ENCODE measurements around the gene ARHGDIB. TPM values are rescaled to one million over a fixed set of nuclear protein-coding genes. Genes with fewer than 3 reads are reported as not detected.

Gene ARHGDIB
- total RNA-seq, 6 donors from 2014 or later, result 169 to 307 (median 211) TPM

GRCh38 chr12:14920475-14921126 lies 40.8 kb downstream of the ARHGDIB start:
- DNase-seq (no peak), ATAC-seq (ENCODE audit: low FRiP score in 2 of 2) (no peak)
- H3K27me3 ChIP-seq, result no peaks in the 10 kb centered on the region
- no peak overlapping the region for H3K27ac ChIP-seq
- peaks cover 0 to 7% (median 0%) of the 10 kb centered on the region in 4 donors for H3K36me3 ChIP-seq
- 49 to 62% methylated on average over 7 of the region's 7 CpGs for WGBS, 2 donors
- no peak overlapping the region for H3K4me3 ChIP-seq
- H3K4me1 ChIP-seq, result no peaks in the 10 kb centered on the region
- H3K9me3 ChIP-seq, result no peaks in the 10 kb centered on the region
- TF ChIP-seq EP300 (IDR thresholded peaks at IDR 0.05) (no peak), POLR2A (IDR thresholded peaks at IDR 0.05) (no peak), POLR2AphosphoS5 (IDR thresholded peaks at IDR 0.05) (no peak), CTCF (IDR thresholded peaks at IDR 0.05) (no peak)

GRCh38 chr12:14919455-14919854 lies 41.9 kb downstream of the ARHGDIB start:
- TF ChIP-seq CTCF (IDR thresholded peaks at IDR 0.05) (no peak), POLR2AphosphoS5 (IDR thresholded peaks at IDR 0.05) (no peak), EP300 (IDR thresholded peaks at IDR 0.05) (no peak), POLR2A (IDR thresholded peaks at IDR 0.05) (no peak)
- ATAC-seq (ENCODE audit: low FRiP score in 2 of 2) (no peak), DNase-seq (no peak)
- no peak overlapping the region for H3K4me3 ChIP-seq
- H3K9me3 ChIP-seq, result no peaks in the 10 kb centered on the region
- no peaks in the 10 kb centered on the region for H3K27me3 ChIP-seq
- H3K4me1 ChIP-seq, result no peaks in the 10 kb centered on the region
- H3K36me3 ChIP-seq, result peaks cover 0 to 8% (median 0%) of the 10 kb centered on the region in 4 donors
- no peak overlapping the region for H3K27ac ChIP-seq

- Histone ChIP-seq H3K4me1 (no peaks in the 10 kb centered on the region), H3K4me3 (no peak overlapping the region), H3K36me3 (peaks cover 0 to 14% (median 0%) of the 10 kb centered on the region in 4 donors), H3K27me3 (no peaks in the 10 kb centered on the region), H3K27ac (no peak overlapping the region), H3K9me3 (no peaks in the 10 kb centered on the region)
- DNase-seq (no peak), ATAC-seq (ENCODE audit: low FRiP score in 2 of 2) (no peak)
- 60 to 66% methylated on average over 2 of the region's 2 CpGs for WGBS, 2 donors
- TF ChIP-seq EP300 (IDR thresholded peaks at IDR 0.05) (no peak), CTCF (IDR thresholded peaks at IDR 0.05) (no peak), POLR2A (IDR thresholded peaks at IDR 0.05) (no peak), POLR2AphosphoS5 (IDR thresholded peaks at IDR 0.05) (no peak)
Measured at GRCh38 chr12:14915736-14916135, 45.7 kb downstream of the ARHGDIB start.

- no peak overlapping the region for H3K27ac ChIP-seq
- no peaks in the 10 kb centered on the region for H3K27me3 ChIP-seq
- no peaks in the 10 kb centered on the region for H3K9me3 ChIP-seq
- no peak for ATAC-seq (ENCODE audit: low FRiP score in 2 of 2)
- WGBS, 2 donors, result 90 to 100% methylated on average over 1 to 4 of the region's 4 CpGs
- peaks cover 0 to 14% (median 0%) of the 10 kb centered on the region in 4 donors for H3K36me3 ChIP-seq
- no peaks in the 10 kb centered on the region for H3K4me1 ChIP-seq
- TF ChIP-seq POLR2AphosphoS5 (IDR thresholded peaks at IDR 0.05) (no peak), EP300 (IDR thresholded peaks at IDR 0.05) (no peak), CTCF (IDR thresholded peaks at IDR 0.05) (no peak), POLR2A (IDR thresholded peaks at IDR 0.05) (no peak)
- DNase-seq, result no peak
- no peak overlapping the region for H3K4me3 ChIP-seq
Measured at GRCh38 chr12:14913381-14913781, 48.0 kb downstream of the ARHGDIB start.

GRCh38 chr12:14911131-14911530 lies 50.3 kb downstream of the ARHGDIB start:
- no peaks in the 10 kb centered on the region for H3K27me3 ChIP-seq
- peaks cover 0 to 7% (median 0%) of the 10 kb centered on the region in 4 donors for H3K36me3 ChIP-seq
- no peaks in the 10 kb centered on the region for H3K9me3 ChIP-seq
- 39 to 75% methylated on average over 2 of the region's 2 CpGs for WGBS, 2 donors
- no peak overlapping the region for H3K4me3 ChIP-seq
- ATAC-seq (ENCODE audit: low FRiP score in 2 of 2) (no peak), DNase-seq (no peak)
- no peak overlapping the region for H3K27ac ChIP-seq
- peaks cover 0 to 6% (median under 1%) of the 10 kb centered on the region in 4 donors for H3K4me1 ChIP-seq
- TF ChIP-seq POLR2AphosphoS5 (IDR thresholded peaks at IDR 0.05), result no peak
- no peak for TF ChIP-seq CTCF (IDR thresholded peaks at IDR 0.05)
- TF ChIP-seq EP300 (IDR thresholded peaks at IDR 0.05), result no peak
- no peak for TF ChIP-seq POLR2A (IDR thresholded peaks at IDR 0.05)
